ENCODE measurements around the gene PTPN1. TPM values are rescaled to one million over a fixed set of nuclear protein-coding genes. Genes with fewer than 3 reads are reported as not detected.

Gene PTPN1
- total and polyA plus RNA-seq, 2 of the 13 experiments (the other 11 are each of a cell fraction or from before 2014, with no cell fraction given) = 17.7 to 37.2 TPM

DNA sequence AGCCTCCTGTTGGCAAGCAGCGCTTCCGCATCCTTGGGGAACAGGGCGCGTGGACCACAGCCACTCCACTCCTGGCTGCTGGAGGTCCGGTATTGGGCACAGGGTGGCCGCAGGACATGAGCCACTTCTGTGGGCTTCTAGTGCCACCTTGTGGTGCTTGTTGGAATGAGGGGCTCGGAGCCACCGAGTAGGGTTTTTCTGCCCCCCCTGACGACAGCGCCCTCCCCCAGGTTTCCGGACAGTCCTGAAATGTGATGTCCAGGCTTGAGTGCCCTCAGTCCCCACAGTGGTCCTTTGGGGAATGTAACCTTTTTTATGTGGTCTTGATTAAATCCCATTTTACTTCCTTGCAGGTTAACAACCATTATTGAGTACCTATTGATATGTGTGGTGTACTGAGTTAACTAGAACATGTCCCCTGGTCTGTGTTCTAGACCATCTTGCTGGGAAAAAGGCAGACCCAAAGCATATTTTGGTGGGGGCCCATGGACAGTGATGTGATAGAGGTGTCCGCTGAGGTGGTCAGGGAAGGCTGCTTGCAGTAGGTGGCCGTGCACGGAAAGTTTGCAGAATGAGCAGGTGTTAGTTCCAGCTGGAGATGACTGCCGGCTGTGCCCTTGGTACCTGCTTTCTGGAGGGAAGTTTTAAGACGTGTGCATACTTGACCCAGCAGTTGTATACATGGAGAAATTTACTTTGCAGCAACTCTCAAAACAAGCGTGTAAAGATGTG lies 70.0 kb downstream of the PTPN1 start (continued):
- TF ChIP-seq AGO1 (IDR thresholded peaks at IDR 0.05; ENCODE audit: low read depth, low read length, poor library complexity, severe bottlenecking) (no peak), KIAA2018 (CRISPR knock-in tag; IDR thresholded peaks at IDR 0.05; ENCODE audit: borderline replicate concordance) (no peak), MTA1 (CRISPR knock-in tag; IDR thresholded peaks at IDR 0.05; ENCODE audit: borderline replicate concordance) (no peak), TRIM24 (CRISPR knock-in tag; IDR thresholded peaks at IDR 0.05) (no peak), ZNF12 (CRISPR knock-in tag; IDR thresholded peaks at IDR 0.05) (no peak), FOXK2 (IDR thresholded peaks at IDR 0.05) (no peak), POLR2G (IDR thresholded peaks at IDR 0.05; ENCODE audit: low read depth, low read length) (no peak), ZNF652 (CRISPR knock-in tag; IDR thresholded peaks at IDR 0.05; ENCODE audit: borderline replicate concordance, low read depth) (no peak), ZBTB8A (CRISPR knock-in tag; IDR thresholded peaks at IDR 0.05; ENCODE audit: borderline replicate concordance, low read depth) (no peak), ZNF670 (CRISPR knock-in tag; IDR thresholded peaks at IDR 0.05; ENCODE audit: borderline replicate concordance) (no peak), SRSF9 (IDR thresholded peaks at IDR 0.05; ENCODE audit: borderline replicate concordance, insufficient read depth, low read depth, low read length, poor library complexity, severe bottlenecking) (no peak), NFYC (CRISPR knock-in tag; IDR thresholded peaks at IDR 0.05) (no peak), ZNF563 (CRISPR knock-in tag; IDR thresholded peaks at IDR 0.05) (no peak), RXRB (CRISPR knock-in tag; IDR thresholded peaks at IDR 0.05; ENCODE audit: borderline replicate concordance) (no peak), GFI1 (CRISPR knock-in tag; IDR thresholded peaks at IDR 0.05; ENCODE audit: borderline replicate concordance) (no peak), TOPORS (CRISPR knock-in tag; IDR thresholded peaks at IDR 0.05) (no peak)
- TF ChIP-seq, protein P1, sequence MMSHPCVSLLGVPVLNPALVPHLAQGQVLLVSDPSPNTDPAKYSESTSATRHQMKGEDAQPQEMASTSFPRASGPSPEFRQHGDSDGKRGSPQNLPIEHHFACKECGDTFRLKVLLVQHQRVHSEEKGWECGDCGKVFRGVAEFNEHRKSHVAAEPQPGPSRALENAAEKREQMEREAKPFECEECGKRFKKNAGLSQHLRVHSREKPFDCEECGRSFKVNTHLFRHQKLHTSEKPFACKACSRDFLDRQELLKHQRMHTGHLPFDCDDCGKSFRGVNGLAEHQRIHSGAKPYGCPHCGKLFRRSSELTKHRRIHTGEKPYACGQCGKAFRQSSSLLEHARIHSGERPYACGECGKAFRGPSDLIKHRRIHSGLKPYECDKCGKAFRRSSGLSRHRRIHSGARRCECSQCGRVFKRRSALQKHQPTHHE (CRISPR knock-in tag; IDR thresholded peaks at IDR 0.05; ENCODE audit: borderline replicate concordance) = no peak
- TF ChIP-seq, protein P2, sequence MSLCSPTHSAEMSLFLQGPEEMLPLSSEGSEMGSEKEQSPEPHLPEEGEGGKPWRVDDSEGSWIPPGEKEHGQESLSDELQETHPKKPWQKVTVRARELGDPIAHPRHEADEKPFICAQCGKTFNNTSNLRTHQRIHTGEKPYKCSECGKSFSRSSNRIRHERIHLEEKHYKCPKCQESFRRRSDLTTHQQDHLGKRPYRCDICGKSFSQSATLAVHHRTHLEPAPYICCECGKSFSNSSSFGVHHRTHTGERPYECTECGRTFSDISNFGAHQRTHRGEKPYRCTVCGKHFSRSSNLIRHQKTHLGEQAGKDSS (CRISPR knock-in tag; IDR thresholded peaks at IDR 0.05; ENCODE audit: borderline replicate concordance, low read depth) = no peak
- TF ChIP-seq, protein P3, sequence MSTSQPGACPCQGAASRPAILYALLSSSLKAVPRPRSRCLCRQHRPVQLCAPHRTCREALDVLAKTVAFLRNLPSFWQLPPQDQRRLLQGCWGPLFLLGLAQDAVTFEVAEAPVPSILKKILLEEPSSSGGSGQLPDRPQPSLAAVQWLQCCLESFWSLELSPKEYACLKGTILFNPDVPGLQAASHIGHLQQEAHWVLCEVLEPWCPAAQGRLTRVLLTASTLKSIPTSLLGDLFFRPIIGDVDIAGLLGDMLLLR (CRISPR knock-in tag; IDR thresholded peaks at IDR 0.05) = no peak
